A673 (cell line): ENCODE data around the gene FRMD4A. TPM values are rescaled to one million over a fixed set of nuclear protein-coding genes. Genes with fewer than 3 reads are reported as not detected.

Source experiments
- BruUV-seq: library from RNA; stranded (reverse); fragments of 400-500 nt; replicated peaks from 2 replicates; lab custom pipeline; 2021; lab: Mats Ljungman, UMichigan
- CTCF ChIA-PET: fragments of 300-600 bp; sonication (Branson Sonifier 250); formaldehyde crosslinking; loops from one replicate; lab custom pipeline; 2022; ENCODE audit warnings: antibody characterized with exemption; lab: Charles Lee
- POLR2A ChIA-PET: fragments of 300-600 bp; sonication (Branson Sonifier 250); formaldehyde crosslinking; loops from one replicate; lab custom pipeline; 2022; ENCODE audit warnings: antibody characterized with exemption; ENCODE audit not compliant: low non-redundant PET; lab: Charles Lee
- DNase-seq: peaks from one replicate; pipeline ENCODE4 v3.0.0-alpha.2; 2015; ENCODE audit warnings: low spot score
- H3K27ac ChIP-seq: fragments of 200-600 bp; sonication (generic); 2 replicates; pipeline ENCODE4 v1.5.1; 2016; ENCODE audit warnings: mixed run types, low read depth, mild to moderate bottlenecking, mixed read lengths, antibody characterized with exemption, low read length; ENCODE audit not compliant: poor library complexity, severe bottlenecking
- H3K27me3 ChIP-seq: fragments of 200-600 bp; sonication (generic); replicated peaks from 2 replicates; pipeline ENCODE4 v1.6.1; 2017; ENCODE audit warnings: mixed run types, low read depth, mild to moderate bottlenecking, mixed read lengths, antibody characterized with exemption, low read length; ENCODE audit not compliant: insufficient read depth, poor library complexity
- H3K36me3 ChIP-seq: fragments of 200-600 bp; sonication (generic); 2 replicates; pipeline ENCODE4 v1.6.1; 2016; ENCODE audit warnings: mixed run types, mild to moderate bottlenecking, mixed read lengths, antibody characterized with exemption, low read length; ENCODE audit not compliant: insufficient read depth, poor library complexity, severe bottlenecking
- H3K4me1 ChIP-seq: fragments of 200-600 bp; sonication (generic); 2 replicates; pipeline ENCODE4 v1.6.1; 2017; ENCODE audit warnings: mixed run types, mild to moderate bottlenecking, mixed read lengths, antibody characterized with exemption, low read length; ENCODE audit not compliant: insufficient read depth, poor library complexity, severe bottlenecking
- H3K4me3 ChIP-seq: fragments of 200-600 bp; sonication (generic); 2 replicates; pipeline ENCODE4 v1.5.1; 2016; ENCODE audit warnings: low read depth, mixed run types, mild to moderate bottlenecking, mixed read lengths, low read length; ENCODE audit not compliant: poor library complexity, severe bottlenecking
- H3K9me3 ChIP-seq: fragments of 200-600 bp; sonication (generic); 2 replicates; pipeline ENCODE4 v1.6.1; 2016; ENCODE audit warnings: mixed run types, low read depth, mild to moderate bottlenecking, mixed read lengths, antibody characterized with exemption, low read length; ENCODE audit not compliant: poor library complexity, severe bottlenecking
- EZH2 ChIP-seq: fragments of 200-600 bp; sonication (generic); IDR thresholded peaks from 2 replicates; pipeline ENCODE4 v1.6.1; 2017; ENCODE audit warnings: borderline replicate concordance, low read depth, mild to moderate bottlenecking, mixed read lengths, antibody characterized with exemption, low read length; ENCODE audit not compliant: poor library complexity, severe bottlenecking
- intact Hi-C: fragments of 100-400 bp; cut with micrococcal nuclease; formaldehyde crosslinking; loops from one replicate; pipeline ENCODE4 v1.10.0; 2022; ENCODE audit not compliant: unreplicated experiment
- total RNA-seq: library from RNA; stranded (reverse); gene quantifications from 2 replicates; pipeline ENCODE4 v1.2.3, GENCODE V29; 2021
- TF ChIP-seq, protein P1 (sequence below): fragments of 300-800, 200-600 bp; sonication (generic); conservative IDR thresholded peaks from 2 replicates; pipeline ENCODE4 v1.5.1; 2017; ENCODE audit warnings: low read depth, mild to moderate bottlenecking, antibody characterized with exemption, low read length, moderate library complexity, mixed read lengths

The FRMD4A gene
- total RNA-seq, 1 experiment from 2014 or later = 26.3 TPM

DNA sequence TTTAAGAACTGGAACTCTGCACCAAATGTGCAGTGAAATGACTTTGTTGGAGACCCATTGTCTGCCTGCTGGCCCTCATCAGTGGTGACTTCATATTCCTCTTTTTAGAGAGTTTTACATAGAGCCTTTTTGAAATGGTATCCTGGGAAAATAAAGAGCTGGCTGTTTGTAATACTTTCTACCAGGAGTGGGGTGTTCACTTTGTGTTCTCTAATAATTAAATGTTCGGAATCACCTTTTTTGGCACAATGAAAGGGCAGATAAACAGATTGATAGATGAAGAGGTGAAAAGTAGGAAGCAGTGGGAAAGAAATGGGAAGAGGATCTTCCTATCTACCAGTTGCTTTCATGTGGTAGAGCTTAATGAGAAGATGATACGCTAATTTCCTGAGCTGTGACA lies 688.4 kb downstream of the FRMD4A start:
- no peak for TF ChIP-seq EZH2
- TF ChIP-seq, protein P1, sequence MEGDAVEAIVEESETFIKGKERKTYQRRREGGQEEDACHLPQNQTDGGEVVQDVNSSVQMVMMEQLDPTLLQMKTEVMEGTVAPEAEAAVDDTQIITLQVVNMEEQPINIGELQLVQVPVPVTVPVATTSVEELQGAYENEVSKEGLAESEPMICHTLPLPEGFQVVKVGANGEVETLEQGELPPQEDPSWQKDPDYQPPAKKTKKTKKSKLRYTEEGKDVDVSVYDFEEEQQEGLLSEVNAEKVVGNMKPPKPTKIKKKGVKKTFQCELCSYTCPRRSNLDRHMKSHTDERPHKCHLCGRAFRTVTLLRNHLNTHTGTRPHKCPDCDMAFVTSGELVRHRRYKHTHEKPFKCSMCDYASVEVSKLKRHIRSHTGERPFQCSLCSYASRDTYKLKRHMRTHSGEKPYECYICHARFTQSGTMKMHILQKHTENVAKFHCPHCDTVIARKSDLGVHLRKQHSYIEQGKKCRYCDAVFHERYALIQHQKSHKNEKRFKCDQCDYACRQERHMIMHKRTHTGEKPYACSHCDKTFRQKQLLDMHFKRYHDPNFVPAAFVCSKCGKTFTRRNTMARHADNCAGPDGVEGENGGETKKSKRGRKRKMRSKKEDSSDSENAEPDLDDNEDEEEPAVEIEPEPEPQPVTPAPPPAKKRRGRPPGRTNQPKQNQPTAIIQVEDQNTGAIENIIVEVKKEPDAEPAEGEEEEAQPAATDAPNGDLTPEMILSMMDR = no peak
- peaks cover 10% of the 10 kb centered on the region for H3K9me3 ChIP-seq
- CTCF ChIA-PET = no interaction called here
- no peaks in the 10 kb centered on the region for H3K36me3 ChIP-seq
- POLR2A ChIA-PET = no interaction called here
- DNase-seq = no peak
- intact Hi-C loops = no loop called here
- no peak overlapping the region for H3K4me3 ChIP-seq
- no peaks in the 10 kb centered on the region for H3K4me1 ChIP-seq
- H3K27me3 ChIP-seq = no peaks in the 10 kb centered on the region
- BruUV-seq = no TSS peak
- no peak overlapping the region for H3K27ac ChIP-seq

DNA sequence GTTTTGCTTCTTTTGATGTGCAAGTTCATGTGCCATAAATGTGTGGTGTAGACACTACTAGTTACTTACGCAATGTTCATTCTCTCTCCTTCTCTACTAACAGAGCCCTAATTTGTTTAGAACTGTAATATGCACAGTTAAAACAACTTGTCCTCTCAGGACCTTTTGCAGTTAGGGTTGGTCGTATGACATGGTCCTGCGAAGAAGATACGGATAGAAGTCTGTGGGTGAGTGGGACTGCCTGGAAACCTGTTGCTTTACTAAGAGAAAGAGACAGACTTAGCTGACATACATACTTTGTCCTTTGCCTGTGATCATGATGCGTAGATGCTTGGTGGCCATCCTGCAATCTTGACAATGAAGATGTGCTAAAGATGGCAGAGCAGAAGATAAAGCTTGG lies 692.8 kb downstream of the FRMD4A start:
- ChIA-PET POLR2A (no interaction called here), CTCF (no interaction called here)
- H3K36me3 ChIP-seq = no peaks in the 10 kb centered on the region
- intact Hi-C loops = no loop called here
- TF ChIP-seq, protein P1 = no peak
- TF ChIP-seq EZH2 = no peak
- no peaks in the 10 kb centered on the region for H3K4me1 ChIP-seq
- DNase-seq = no peak
- BruUV-seq = no TSS peak
- no peak overlapping the region for H3K4me3 ChIP-seq
- no peak overlapping the region for H3K27ac ChIP-seq
- no peaks in the 10 kb centered on the region for H3K27me3 ChIP-seq
- H3K9me3 ChIP-seq = peaks cover 10% of the 10 kb centered on the region

DNA sequence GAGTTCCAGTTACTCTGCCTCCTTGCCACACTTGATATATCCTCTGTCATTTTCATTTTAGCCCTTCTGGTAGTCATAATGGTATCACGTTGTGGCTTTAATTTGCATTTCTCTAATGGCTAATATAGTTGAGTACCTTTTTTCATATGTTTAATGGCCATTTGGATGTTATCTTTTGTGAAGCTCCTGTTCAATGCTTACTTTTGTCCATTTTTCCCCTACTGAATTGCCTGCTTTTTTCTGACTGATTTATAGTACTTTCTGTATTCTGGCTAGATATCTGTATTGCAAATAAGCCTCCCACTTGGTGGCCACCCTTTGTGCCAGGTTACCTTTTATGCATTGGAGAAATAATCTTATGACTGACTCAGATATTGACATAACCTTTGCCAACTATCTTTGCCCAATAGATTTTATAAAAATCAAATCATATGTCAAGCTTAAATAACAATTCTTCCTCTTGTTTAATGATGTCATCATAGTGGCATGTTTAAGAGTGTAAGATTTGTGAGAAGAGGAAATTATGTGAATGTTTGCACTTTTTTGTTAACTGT lies 693.3 kb downstream of the FRMD4A start:
- BruUV-seq = no TSS peak
- no peaks in the 10 kb centered on the region for H3K27me3 ChIP-seq
- CTCF ChIA-PET = no interaction called here
- POLR2A ChIA-PET = no interaction called here
- no peaks in the 10 kb centered on the region for H3K36me3 ChIP-seq
- H3K4me1 ChIP-seq = no peaks in the 10 kb centered on the region
- H3K4me3 ChIP-seq = no peak overlapping the region
- TF ChIP-seq EZH2 = no peak
- TF ChIP-seq, protein P1 = no peak
- peaks cover 6% of the 10 kb centered on the region for H3K9me3 ChIP-seq
- intact Hi-C loops = no loop called here
- no peak overlapping the region for H3K27ac ChIP-seq
- DNase-seq = no peak
